NCI-H69 (cell line): ENCODE results near the gene HS6ST1.
A peak's percentile ranks its signal among the peaks of the same experiment; 100 is the strongest.
"Not testable (repeated sequence)": the region's sequence is repeated elsewhere in the genome, so short reads cannot be mapped to it uniquely, and the experiment has no call there.

Source experiments
- DNase-seq: peaks from one replicate; lab custom pipeline; 2025; lab: John Stamatoyannopoulos, UW

Gene HS6ST1

GRCh38 chr2:128268611-128269010, 50.1 kb downstream of the HS6ST1 start:
- not testable (repeated sequence) for DNase-seq

DNA sequence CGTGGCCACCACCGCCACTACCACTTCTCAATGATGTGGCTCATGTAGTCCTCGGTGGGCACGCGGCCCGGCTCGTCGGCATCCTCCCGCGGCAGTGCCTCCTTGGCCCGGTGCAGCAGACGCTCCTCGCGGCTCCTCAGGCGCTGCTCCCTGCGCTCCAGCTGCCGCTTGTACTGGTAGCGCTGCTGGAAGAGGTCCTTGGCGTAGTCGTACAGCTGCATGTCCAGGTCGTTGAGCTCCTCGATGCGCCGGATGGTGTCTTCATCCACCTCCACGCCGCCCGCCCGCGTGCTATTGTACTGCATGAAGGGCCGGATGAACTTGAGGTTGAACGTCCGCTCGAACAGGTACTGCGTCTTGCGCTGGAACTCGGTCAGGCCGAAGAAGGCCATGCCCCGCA, 50.5 kb downstream of the HS6ST1 start:
- DNase-seq, result not testable (repeated sequence)

DNA sequence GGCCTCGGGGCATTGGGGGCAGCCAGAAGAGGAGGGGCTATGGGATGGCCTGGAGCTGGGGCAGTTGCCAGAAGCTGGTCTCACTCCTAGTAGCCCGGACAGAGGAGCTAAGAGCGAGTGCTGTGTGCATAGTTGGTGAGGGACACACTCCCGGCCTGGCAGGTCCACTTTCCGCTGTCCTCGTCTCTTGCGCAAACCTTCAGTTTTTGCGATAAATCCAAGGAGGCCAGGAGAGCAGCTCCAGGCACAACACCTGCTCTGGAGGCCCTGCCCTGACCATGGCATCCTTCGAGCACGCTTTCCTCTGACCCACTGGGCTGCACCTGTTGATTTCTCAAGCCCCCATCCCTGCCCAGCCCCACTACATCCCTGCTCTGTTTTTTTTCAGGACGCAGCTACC, 51.0 kb downstream of the HS6ST1 start:
- DNase-seq, result not testable (repeated sequence)

- not testable (repeated sequence) for DNase-seq
These were observed 51.5 kb downstream of the HS6ST1 start for GRCh38 chr2:128267197-128267596.

DNA sequence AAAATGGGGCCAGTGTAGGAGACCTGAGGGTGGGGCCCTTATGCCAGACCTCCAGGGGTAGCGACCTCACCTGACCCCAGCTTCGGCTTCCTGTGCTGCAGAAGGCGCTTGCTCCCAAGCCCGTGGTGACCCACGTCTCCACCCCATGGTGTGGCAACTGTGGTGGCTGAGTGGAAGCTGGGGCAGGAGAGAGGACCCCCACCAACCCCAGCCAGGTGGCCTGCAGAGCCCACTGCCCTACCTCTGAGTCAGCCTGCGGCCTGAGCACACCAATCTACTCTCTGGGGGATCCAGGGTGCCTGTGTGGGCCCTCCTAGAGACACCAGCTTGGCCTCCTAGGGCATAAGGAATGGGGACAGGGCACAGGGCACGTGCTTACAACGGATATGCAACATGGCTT, 52.2 kb downstream of the HS6ST1 start:
- not testable (repeated sequence) for DNase-seq

- DNase-seq, result not testable (repeated sequence)
These were observed 53.1 kb downstream of the HS6ST1 start for GRCh38 chr2:128265608-128265993.

DNA sequence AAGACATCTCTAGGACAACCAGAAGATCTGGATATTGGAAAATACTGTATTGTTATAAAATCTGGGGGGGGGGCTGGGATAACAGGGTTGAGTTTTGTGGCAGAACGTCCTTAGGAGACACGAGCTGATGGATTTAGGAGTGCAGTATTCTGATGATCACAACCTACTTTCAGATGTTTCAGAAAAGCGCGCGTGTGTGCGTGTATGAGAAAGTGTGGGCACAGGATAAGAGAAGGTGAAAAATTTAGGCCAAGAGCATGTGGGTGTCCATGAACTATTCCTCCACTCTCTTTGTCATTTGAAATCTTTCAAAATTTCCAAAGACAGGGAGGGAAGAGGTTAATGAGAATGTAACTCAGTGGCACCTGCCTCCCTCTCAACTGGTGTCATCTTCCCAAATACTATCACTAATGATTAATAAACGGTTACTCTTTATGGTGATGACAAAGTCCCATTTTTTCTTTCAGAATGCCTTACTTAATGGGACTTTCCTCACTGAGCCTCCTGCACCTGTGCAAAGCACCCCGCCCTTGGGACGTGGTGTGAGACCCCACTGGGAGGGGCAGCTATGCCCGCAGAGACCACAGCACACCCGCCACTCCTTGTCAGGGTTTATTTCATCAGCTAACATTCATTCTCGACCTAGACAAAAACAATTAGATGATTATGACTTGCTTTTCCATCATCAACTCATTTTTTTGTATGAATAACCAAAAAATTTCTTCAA, 53.6 kb downstream of the HS6ST1 start:
- no peak for DNase-seq

DNA sequence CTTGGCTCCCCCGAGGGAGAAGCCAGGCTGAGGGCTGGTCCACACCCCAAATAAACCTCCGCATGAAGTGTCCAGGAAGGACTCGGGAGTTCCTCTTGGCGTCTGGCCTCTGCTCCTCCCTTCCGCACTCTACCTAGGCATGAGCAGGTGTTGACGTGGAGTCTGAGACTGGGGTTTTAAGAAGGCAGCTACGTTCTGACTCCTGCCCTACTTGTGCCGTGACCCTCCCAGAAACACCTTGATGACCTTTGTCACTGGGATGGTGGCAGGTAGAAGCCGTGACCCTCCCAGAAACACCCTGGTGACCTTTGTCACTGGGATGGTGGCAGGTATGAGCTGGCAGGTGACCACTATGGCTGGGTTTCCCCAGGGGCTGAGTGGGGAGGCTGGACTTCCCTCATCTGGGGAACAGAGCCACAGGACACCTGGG, 54.8 kb downstream of the HS6ST1 start:
- DNase-seq, result no peak

- DNase-seq, result no peak
These were observed 56.1 kb downstream of the HS6ST1 start for GRCh38 chr2:128262315-128263253.

DNA sequence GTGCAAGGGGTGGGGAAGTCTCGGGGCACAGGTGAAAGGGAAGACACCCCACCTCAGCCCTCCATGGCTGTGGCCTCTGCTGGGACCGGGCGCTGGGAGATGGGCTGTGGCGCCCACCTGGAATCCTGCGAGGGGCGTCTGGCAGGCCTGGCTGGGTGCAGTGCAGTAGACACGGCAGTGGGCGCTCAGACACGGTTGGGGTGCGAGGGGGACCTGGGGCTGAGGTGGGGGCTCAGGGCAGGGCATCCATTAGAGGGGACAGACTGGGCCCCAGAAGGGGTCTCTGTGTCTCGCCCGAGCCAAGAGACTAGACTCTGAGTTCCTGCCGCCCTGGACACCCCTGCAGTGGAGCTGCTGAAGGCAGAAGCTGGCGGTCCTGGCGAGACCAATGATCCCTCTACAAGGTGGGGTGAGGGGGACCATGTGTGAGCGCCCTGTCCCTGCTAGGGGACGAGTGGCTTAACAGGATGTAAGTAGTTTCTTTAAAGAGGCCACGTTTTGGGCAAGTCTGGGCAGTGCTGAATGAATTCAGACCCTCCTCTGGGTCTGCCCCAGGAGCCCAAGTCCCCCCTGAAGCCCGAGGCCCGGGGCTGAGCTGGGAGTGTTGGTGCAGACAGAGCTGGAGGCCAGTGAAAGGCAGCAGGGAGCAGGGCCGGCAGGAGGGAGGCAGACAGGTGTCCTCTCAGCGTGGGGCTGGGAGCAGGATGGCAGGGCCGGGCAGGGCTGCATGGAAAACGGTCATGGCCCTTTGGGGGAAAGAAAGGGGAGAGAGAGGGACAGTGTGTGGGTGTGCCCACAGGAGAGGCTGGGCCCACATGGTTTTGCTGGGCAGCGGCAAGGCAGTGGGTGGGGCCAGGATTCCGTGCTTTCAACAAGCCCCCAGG, 57.2 kb downstream of the HS6ST1 start:
- peak; percentile 64 for DNase-seq

GRCh38 chr2:128260239-128261138, 58.2 kb downstream of the HS6ST1 start:
- peak; percentile 1 for DNase-seq

DNA sequence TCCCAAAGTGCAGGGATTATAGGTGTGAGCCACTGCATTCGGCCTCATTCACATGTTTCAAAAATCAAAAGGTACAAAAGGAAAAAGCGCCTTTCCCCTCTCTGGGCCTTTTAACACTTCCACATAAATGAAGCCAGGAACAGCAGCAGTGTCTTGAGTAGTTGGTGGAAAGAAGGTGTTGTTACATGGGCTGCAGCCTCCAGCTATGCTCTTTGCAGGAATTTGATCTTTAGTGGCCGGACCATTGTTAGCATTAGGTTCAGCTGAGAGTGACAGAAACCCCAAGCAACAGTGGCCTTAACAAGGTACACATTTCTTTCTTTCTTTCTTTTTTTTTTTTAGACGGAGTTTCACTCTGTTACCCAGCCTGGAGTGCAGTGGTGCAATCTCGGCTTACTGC, 59.1 kb downstream of the HS6ST1 start:
- no peak for DNase-seq

- DNase-seq, result no peak
These were observed 60.5 kb downstream of the HS6ST1 start for GRCh38 chr2:128258218-128258617.

DNA sequence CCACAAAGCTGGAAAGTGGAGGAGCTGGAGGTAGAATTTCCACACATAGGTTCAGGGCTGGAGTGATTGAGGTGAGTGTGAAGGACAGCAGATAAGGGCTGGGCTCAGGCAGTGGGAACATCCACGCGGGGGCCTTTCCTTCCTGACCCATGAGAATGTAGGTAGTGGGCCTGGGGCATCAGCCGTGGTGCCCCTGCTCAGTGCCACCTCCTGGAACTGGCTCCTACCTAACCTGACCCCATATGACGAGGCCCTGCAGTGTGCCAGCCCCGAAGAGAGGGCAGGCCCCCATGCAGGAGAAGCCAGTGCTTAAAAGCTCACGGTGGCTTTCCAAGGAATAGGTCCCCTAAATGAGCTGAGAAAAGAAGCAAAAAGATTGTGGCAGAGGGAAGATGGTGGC, 66.2 kb downstream of the HS6ST1 start:
- no peak for DNase-seq

DNA sequence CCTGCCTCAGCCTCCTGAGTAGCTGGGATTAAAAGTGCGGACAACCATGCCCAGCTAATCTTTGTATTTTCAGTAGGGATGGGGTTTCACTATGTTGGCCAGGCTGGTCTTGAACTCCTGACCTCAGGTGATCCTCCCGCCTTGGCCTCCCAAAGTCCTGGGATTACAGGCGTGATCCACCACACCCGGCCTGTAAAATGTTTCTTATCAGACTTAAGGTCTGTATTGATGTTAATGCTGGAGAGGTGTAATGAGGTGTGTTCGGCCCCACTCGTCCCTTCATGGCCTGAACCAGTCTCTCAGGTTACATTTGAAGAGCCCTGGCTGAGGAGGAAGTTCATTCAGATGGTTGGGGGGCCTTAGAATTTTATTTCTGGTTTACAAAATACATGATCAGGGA, 66.6 kb downstream of the HS6ST1 start:
- not testable (repeated sequence) for DNase-seq

- DNase-seq, result no peak
These were observed 68.2 kb downstream of the HS6ST1 start for GRCh38 chr2:128250229-128251025.

DNA sequence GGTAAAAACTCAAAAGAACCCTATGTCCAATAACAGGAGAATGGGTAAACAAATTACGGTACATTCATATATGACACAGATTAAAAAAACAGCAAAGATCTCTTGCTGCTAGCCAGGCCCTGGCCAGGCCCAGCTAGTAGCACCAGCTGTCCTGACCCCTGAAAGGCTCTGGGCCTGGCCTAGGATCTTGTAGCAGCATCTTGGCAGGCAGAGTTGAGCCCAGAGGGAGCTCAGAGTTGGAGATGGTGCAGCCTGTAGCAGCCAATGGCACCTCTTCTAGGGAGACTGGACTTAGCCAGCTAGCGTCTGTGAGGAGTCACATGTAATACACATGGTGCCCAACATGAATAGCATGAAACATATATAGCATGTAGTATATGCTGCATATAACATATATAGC, 69.1 kb downstream of the HS6ST1 start:
- DNase-seq, result no peak

- no peak for DNase-seq
These were observed 72.9 kb downstream of the HS6ST1 start for GRCh38 chr2:128245813-128246212.

GRCh38 chr2:128241896-128242295, 76.8 kb downstream of the HS6ST1 start:
- no peak for DNase-seq
